Measurements from ENCODE around the gene C2CD2. TPM values are rescaled to one million over a fixed set of nuclear protein-coding genes. Genes with fewer than 3 reads are reported as not detected.

C2CD2 gene
- total RNA-seq, 2 experiments from 2014 or later: 8.2 to 8.8 TPM

DNA sequence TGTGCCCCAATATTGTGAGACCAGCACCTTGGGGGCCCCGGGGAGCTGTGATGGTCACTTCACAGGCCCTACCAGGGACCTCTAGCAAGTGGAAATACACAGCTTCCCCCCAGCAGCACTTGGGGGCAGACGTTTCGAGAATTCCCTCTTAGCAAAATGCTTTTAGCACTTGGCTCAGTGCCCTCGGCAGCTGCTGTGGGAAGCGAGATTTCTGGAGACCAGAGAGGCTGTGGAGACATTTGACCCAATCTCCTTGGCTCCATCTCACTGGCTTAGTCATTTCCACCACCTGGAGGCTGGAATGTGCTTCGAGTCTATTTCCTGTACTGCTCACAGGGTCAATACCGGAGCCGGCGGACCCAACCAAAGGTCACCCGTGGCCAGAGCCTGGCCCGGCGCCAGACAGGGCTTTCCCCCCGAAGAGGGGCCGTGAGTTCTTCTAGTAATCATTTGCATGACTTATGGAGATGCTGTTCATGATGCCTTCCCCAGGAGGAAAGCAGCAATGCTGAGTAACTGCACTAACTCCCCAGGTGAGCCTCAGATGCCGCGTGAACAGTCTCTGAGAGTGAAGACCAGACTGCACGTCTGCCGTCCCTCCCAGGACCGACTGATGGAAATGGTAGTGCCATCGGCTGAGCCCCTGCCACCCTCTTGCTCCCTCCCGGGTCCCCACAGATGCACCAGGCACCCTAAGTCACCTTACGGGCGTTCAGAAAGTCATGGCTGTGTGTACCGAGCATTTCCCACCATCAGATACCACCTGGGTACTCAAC, 4.4 kb upstream of the C2CD2 start:
- H3K36me3 Mint-ChIP-seq (ENCODE audit: low read depth): no peaks in the 10 kb centered on the region
- peaks cover 11% of the 10 kb centered on the region for H3K4me1 ChIP-seq (ENCODE audit: insufficient read depth, low read length)
- H3K27me3 Mint-ChIP-seq: peaks cover 20% of the 10 kb centered on the region
- no peak for DNase-seq
- POLR2A ChIA-PET: no interaction called here
- no peaks in the 10 kb centered on the region for H3K9me3 ChIP-seq (ENCODE audit: control insufficient read depth in 1 of 2, insufficient read depth in 1 of 2, low read length in 2 of 2)
- no peak for ATAC-seq (ENCODE audit: poor library complexity)
- TF ChIP-seq, protein P1, sequence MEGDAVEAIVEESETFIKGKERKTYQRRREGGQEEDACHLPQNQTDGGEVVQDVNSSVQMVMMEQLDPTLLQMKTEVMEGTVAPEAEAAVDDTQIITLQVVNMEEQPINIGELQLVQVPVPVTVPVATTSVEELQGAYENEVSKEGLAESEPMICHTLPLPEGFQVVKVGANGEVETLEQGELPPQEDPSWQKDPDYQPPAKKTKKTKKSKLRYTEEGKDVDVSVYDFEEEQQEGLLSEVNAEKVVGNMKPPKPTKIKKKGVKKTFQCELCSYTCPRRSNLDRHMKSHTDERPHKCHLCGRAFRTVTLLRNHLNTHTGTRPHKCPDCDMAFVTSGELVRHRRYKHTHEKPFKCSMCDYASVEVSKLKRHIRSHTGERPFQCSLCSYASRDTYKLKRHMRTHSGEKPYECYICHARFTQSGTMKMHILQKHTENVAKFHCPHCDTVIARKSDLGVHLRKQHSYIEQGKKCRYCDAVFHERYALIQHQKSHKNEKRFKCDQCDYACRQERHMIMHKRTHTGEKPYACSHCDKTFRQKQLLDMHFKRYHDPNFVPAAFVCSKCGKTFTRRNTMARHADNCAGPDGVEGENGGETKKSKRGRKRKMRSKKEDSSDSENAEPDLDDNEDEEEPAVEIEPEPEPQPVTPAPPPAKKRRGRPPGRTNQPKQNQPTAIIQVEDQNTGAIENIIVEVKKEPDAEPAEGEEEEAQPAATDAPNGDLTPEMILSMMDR (IDR thresholded peaks at IDR 0.05): no peak
- CTCF ChIA-PET: no interaction called here
- peaks cover 14% of the 10 kb centered on the region for H3K4me1 Mint-ChIP-seq (ENCODE audit: low read depth)
- intact Hi-C loops (cut with DNase I, micrococcal nuclease): no loop called here
- H3K27me3 ChIP-seq (ENCODE audit: control insufficient read depth in 1 of 2, insufficient read depth in 2 of 2, low read length in 2 of 2): peaks cover 11% of the 10 kb centered on the region in 2 experiments
- H3K9me3 Mint-ChIP-seq: no peaks in the 10 kb centered on the region
- H3K36me3 ChIP-seq (ENCODE audit: insufficient read depth, low read length): no peaks in the 10 kb centered on the region
- no peak overlapping the region for H3K4me3 ChIP-seq (ENCODE audit: low read length)
- no peak overlapping the region for H3K27ac Mint-ChIP-seq
- H3K27ac ChIP-seq (ENCODE audit: low read depth in 1 of 2, low read length in 2 of 2): no peak overlapping the region
- H3K4me3 Mint-ChIP-seq: no peak overlapping the region

- DNase-seq (no peak), ATAC-seq (ENCODE audit: poor library complexity) (no peak)
- Histone ChIP-seq H3K9me3 (ENCODE audit: control insufficient read depth in 1 of 2, insufficient read depth in 1 of 2, low read length in 2 of 2) (no peaks in the 10 kb centered on the region), H3K27ac (ENCODE audit: low read depth in 1 of 2, low read length in 2 of 2) (no peak overlapping the region), H3K36me3 (ENCODE audit: insufficient read depth, low read length) (no peaks in the 10 kb centered on the region), H3K4me3 (ENCODE audit: low read length) (no peak overlapping the region), H3K27me3 (ENCODE audit: control insufficient read depth in 1 of 2, insufficient read depth in 2 of 2, low read length in 2 of 2) (peaks cover 2 to 17% of the 10 kb centered on the region in 2 experiments), H3K4me1 (ENCODE audit: insufficient read depth, low read length) (peaks cover 15% of the 10 kb centered on the region)
- ChIA-PET CTCF (no interaction called here), POLR2A (no interaction called here)
- Mint-ChIP-seq H3K9me3 (no peaks in the 10 kb centered on the region), H3K27me3 (peaks cover 28% of the 10 kb centered on the region), H3K27ac (no peak overlapping the region), H3K4me3 (peak overlapping the region; percentile 12), H3K36me3 (ENCODE audit: low read depth) (no peaks in the 10 kb centered on the region), H3K4me1 (ENCODE audit: low read depth) (peaks cover 23% of the 10 kb centered on the region)
- intact Hi-C loops (cut with DNase I, micrococcal nuclease): no loop called here
- TF ChIP-seq, protein P1 (IDR thresholded peaks at IDR 0.05): no peak
Observed at GRCh38 chr21:41956926-41957729, 3.3 kb upstream of the C2CD2 start.

DNA sequence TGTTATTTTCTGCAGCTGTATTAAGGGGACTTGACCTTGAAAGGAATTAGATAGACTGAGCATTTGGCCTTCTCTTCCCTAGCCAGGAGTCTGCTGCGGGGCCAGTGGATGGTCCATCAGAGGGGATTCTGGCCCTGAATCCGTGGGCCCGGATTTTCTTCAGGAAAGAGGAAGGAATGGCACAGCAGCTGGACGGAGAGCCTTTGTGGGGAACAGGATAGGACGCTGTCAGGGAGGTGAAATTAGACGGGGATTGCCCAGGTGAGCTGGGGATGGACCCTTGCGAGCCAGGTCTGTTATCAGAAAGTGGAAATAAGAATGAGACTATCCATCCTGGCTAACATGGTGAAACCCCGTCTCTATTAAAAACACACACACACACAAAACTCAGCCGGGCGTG, 1.7 kb upstream of the C2CD2 start:
- no peak for ATAC-seq (ENCODE audit: poor library complexity)
- TF ChIP-seq, protein P1 (IDR thresholded peaks at IDR 0.05): no peak
- Histone ChIP-seq H3K27me3 (ENCODE audit: control insufficient read depth in 1 of 2, insufficient read depth in 2 of 2, low read length in 2 of 2) (peaks cover 0 to 19% of the 10 kb centered on the region in 2 experiments), H3K4me1 (ENCODE audit: insufficient read depth, low read length) (peaks cover 11% of the 10 kb centered on the region), H3K36me3 (ENCODE audit: insufficient read depth, low read length) (no peaks in the 10 kb centered on the region), H3K27ac (ENCODE audit: low read depth in 1 of 2, low read length in 2 of 2) (no peak overlapping the region), H3K9me3 (ENCODE audit: control insufficient read depth in 1 of 2, insufficient read depth in 1 of 2, low read length in 2 of 2) (no peaks in the 10 kb centered on the region), H3K4me3 (ENCODE audit: low read length) (no peak overlapping the region)
- Mint-ChIP-seq H3K9me3 (no peaks in the 10 kb centered on the region), H3K27ac (no peak overlapping the region), H3K4me3 (no peak overlapping the region), H3K36me3 (ENCODE audit: low read depth) (no peaks in the 10 kb centered on the region), H3K27me3 (peaks cover 22% of the 10 kb centered on the region), H3K4me1 (ENCODE audit: low read depth) (peaks cover 24% of the 10 kb centered on the region)
- no peak for DNase-seq
- ChIA-PET POLR2A (interaction anchor here (0.6 kb wide), 1 partner anchor 115 kb away, joined by 3 read pairs; no protein-coding TSS in a partner anchor), CTCF (no interaction called here)
- intact Hi-C loops (cut with DNase I, micrococcal nuclease): no loop called here
